WTC11 (cell line): ENCODE measurements around the gene MAGED1. TPM values are rescaled to one million over a fixed set of nuclear protein-coding genes. Genes with fewer than 3 reads are reported as not detected.

Experiments used
- ATAC-seq: fragments of 200-7000 bp; cut with Tn5 transposase; 2 replicates; pipeline ENCODE4 v1.10.0; 2021; ENCODE audit warnings: mild to moderate bottlenecking, moderate library complexity
- CTCF ChIA-PET: fragments of 300-600 bp; sonication (Branson Sonifier 250); formaldehyde crosslinking; loops from one replicate; lab custom pipeline; 2021; ENCODE audit warnings: antibody characterized with exemption; lab: Charles Lee
- POLR2A ChIA-PET: fragments of 350-600 bp; sonication (Branson Sonifier 250); formaldehyde crosslinking; loops from one replicate; lab custom pipeline; 2021; ENCODE audit warnings: antibody characterized with exemption; lab: Charles Lee
- DNase-seq: peaks from one replicate; pipeline ENCODE4 v3.0.0; 2021; ENCODE audit warnings: low spot score
- H3K27ac Mint-ChIP-seq: 2 replicates; pipeline ENCODE4 v1.8.0; 2021; ENCODE audit warnings: mixed read lengths
- H3K27me3 Mint-ChIP-seq: 2 replicates; pipeline ENCODE4 v1.8.0; 2021; ENCODE audit warnings: low read depth, mild to moderate bottlenecking, moderate library complexity, mixed read lengths
- H3K36me3 Mint-ChIP-seq: 2 replicates; pipeline ENCODE4 v1.8.0; 2021; ENCODE audit warnings: mixed read lengths
- H3K4me1 Mint-ChIP-seq: 2 replicates; pipeline ENCODE4 v1.8.0; 2022; ENCODE audit warnings: mixed read lengths
- H3K4me3 Mint-ChIP-seq: 2 replicates; pipeline ENCODE4 v1.8.0; 2021; ENCODE audit warnings: mild to moderate bottlenecking, moderate library complexity, mixed read lengths
- H3K9me3 Mint-ChIP-seq: 2 replicates; pipeline ENCODE4 v1.8.0; 2021; ENCODE audit warnings: mixed read lengths
- CREB1 ChIP-seq: sonication (generic); formaldehyde crosslinking; IDR thresholded peaks from 2 replicates; pipeline ENCODE4 v1.8.0; 2023; ENCODE audit warnings: mild to moderate bottlenecking, missing genetic modification reagents
- CREM ChIP-seq: sonication (generic); formaldehyde crosslinking; IDR thresholded peaks from 2 replicates; pipeline ENCODE4 v1.8.1; 2022; ENCODE audit warnings: mild to moderate bottlenecking, missing genetic modification reagents, moderate library complexity
- EMX1 ChIP-seq: fragments of 250-450 bp; sonication (Bioruptor Pico); IDR thresholded peaks from 2 replicates; pipeline ENCODE4 v1.8.0; 2021; ENCODE audit warnings: mild to moderate bottlenecking
- FOXP1 ChIP-seq: sonication (generic); formaldehyde crosslinking; IDR thresholded peaks from 2 replicates; pipeline ENCODE4 v1.8.0; 2022; ENCODE audit warnings: missing genetic modification reagents, mild to moderate bottlenecking, moderate library complexity, borderline replicate concordance
- NFATC4 ChIP-seq: fragments of 250-450 bp; sonication (Bioruptor Pico); IDR thresholded peaks from 2 replicates; pipeline ENCODE4 v1.9.0; 2021; ENCODE audit warnings: mild to moderate bottlenecking
- PRRX2 ChIP-seq: fragments of 250-450 bp; sonication (Bioruptor Pico); IDR thresholded peaks from 2 replicates; pipeline ENCODE4 v1.8.0; 2021; ENCODE audit warnings: mild to moderate bottlenecking
- SMAD4 ChIP-seq: sonication (generic); formaldehyde crosslinking; IDR thresholded peaks from 2 replicates; pipeline ENCODE4 v1.8.0; 2022; ENCODE audit warnings: mild to moderate bottlenecking, missing genetic modification reagents
- ZNF121 ChIP-seq: sonication (generic); formaldehyde crosslinking; IDR thresholded peaks from 2 replicates; pipeline ENCODE4 v1.8.0; 2023; ENCODE audit warnings: missing genetic modification reagents
- ZNF232 ChIP-seq: sonication (generic); formaldehyde crosslinking; IDR thresholded peaks from 2 replicates; pipeline ENCODE4 v1.8.0; 2022; ENCODE audit warnings: mild to moderate bottlenecking, missing genetic modification reagents
- ZNF263 ChIP-seq: sonication (generic); formaldehyde crosslinking; IDR thresholded peaks from 2 replicates; pipeline ENCODE4 v1.8.1; 2022; ENCODE audit warnings: low read depth, mild to moderate bottlenecking, moderate library complexity, missing genetic modification reagents
- total RNA-seq: library from RNA; stranded (reverse); gene quantifications from 3 replicates; pipeline ENCODE4 v1.2.3, GENCODE V29; 2021
- TF ChIP-seq, protein P1 (sequence below): sonication (generic); formaldehyde crosslinking; IDR thresholded peaks from 2 replicates; pipeline ENCODE4 v1.8.0; 2023; ENCODE audit warnings: missing genetic modification reagents
- TF ChIP-seq, protein P2 (sequence below): sonication (generic); formaldehyde crosslinking; IDR thresholded peaks from 2 replicates; pipeline ENCODE4 v1.8.1; 2022; ENCODE audit warnings: mild to moderate bottlenecking, moderate library complexity, missing genetic modification reagents
- TF ChIP-seq, protein P3 (sequence below): sonication (generic); formaldehyde crosslinking; IDR thresholded peaks from 2 replicates; pipeline ENCODE4 v1.8.1; 2022; ENCODE audit warnings: mild to moderate bottlenecking, missing genetic modification reagents, moderate library complexity, borderline replicate concordance
- TF ChIP-seq, protein P4 (sequence below): sonication (generic); formaldehyde crosslinking; IDR thresholded peaks from 2 replicates; pipeline ENCODE4 v1.8.1; 2022; ENCODE audit warnings: low read depth, missing genetic modification reagents, borderline replicate concordance
- TF ChIP-seq, protein P5 (sequence below): fragments of 250-450 bp; sonication (Bioruptor Pico); IDR thresholded peaks from 2 replicates; pipeline ENCODE4 v2.1.2; 2022; ENCODE audit warnings: mild to moderate bottlenecking, moderate library complexity
- TF ChIP-seq, protein P6 (sequence below): sonication (generic); formaldehyde crosslinking; conservative IDR thresholded peaks from 2 replicates; pipeline ENCODE4 v1.8.1; 2023; ENCODE audit warnings: mild to moderate bottlenecking, low read depth, missing genetic modification reagents, moderate library complexity
- TF ChIP-seq, protein P7 (sequence below): fragments of 250-450 bp; sonication (Bioruptor Pico); IDR thresholded peaks from 2 replicates; pipeline ENCODE4 v1.9.0; 2021; ENCODE audit warnings: moderate library complexity, mild to moderate bottlenecking, inconsistent platforms, borderline replicate concordance
- TF ChIP-seq, protein P8 (sequence below): fragments of 200-600 bp; IDR thresholded peaks from 2 replicates; pipeline ENCODE4 v1.8.0; 2022; ENCODE audit warnings: antibody characterized with exemption
- TF ChIP-seq, protein P9 (sequence below): sonication (generic); formaldehyde crosslinking; IDR thresholded peaks from 2 replicates; pipeline ENCODE4 v1.8.1; 2023; ENCODE audit warnings: mild to moderate bottlenecking, missing genetic modification reagents, moderate library complexity
- TF ChIP-seq, protein P10 (sequence below): sonication (generic); formaldehyde crosslinking; IDR thresholded peaks from 2 replicates; pipeline ENCODE4 v1.8.1; 2023; ENCODE audit warnings: mild to moderate bottlenecking, moderate library complexity, missing genetic modification reagents

Gene MAGED1
- total RNA-seq, 1 experiment from 2014 or later: 135 TPM

DNA sequence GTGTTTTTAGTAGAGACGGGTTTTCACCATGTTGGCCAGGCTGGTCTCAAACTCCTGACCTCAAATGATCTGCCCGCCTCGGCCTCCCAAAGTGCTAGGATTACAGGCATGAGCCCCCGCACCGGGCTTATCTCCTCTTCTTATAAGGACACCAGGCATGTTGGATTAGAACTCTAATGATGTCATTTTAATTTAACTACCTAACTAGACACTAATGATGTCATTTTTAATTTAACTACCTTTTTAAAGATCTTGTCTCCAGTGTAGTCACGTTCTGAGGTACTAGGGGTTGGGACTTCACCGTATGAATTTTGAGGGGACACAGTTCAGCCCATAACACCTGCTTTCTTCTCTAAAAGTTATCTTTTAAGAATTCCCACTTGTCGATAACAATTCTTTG, 37.7 kb upstream of the MAGED1 start (continued):
- TF ChIP-seq, protein P1, sequence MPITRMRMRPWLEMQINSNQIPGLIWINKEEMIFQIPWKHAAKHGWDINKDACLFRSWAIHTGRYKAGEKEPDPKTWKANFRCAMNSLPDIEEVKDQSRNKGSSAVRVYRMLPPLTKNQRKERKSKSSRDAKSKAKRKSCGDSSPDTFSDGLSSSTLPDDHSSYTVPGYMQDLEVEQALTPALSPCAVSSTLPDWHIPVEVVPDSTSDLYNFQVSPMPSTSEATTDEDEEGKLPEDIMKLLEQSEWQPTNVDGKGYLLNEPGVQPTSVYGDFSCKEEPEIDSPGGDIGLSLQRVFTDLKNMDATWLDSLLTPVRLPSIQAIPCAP (CRISPR knock-in tag): no peak
- no peak for TF ChIP-seq ZNF263 (CRISPR knock-in tag)

DNA sequence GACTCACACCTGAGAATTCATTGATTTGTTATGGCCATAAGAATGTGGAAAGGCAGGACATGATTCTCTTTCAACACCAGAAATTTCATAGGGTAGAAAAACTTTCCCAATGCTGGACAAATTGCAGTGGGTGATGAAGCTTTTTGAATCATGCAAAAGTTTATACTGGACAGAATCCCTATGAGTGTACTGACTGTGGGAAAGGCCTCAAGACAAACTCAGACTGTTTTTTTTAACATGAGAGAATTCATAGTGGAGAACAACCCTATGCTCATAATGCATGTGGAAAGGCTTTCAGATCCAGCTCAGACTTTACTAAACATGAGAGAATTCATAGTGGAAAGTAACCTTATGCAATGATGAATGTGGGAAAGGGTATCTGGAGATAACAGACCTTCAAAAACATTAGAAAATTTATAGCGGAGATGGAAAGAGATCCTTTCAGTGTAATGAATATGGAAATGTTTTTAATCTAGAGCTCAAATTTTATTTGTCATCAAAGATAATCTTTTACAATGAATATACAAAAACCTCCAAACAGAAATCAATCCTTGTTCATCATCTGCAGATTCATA, 36.2 kb upstream of the MAGED1 start:
- Mint-ChIP-seq H3K9me3 (peaks cover 22% of the 10 kb centered on the region), H3K27ac (no peak overlapping the region), H3K36me3 (peaks cover 30% of the 10 kb centered on the region), H3K4me3 (no peak overlapping the region), H3K4me1 (peaks cover 41% of the 10 kb centered on the region), H3K27me3 (no peaks in the 10 kb centered on the region)
- ChIA-PET CTCF (no interaction called here), POLR2A (no interaction called here)
- no peak for DNase-seq
- ATAC-seq: no peak
- TF ChIP-seq NFATC4 (CRISPR knock-in tag) (no peak), FOXP1 (CRISPR knock-in tag) (no peak), CREM (CRISPR knock-in tag) (no peak), EMX1 (CRISPR knock-in tag) (no peak), PRRX2 (CRISPR knock-in tag) (no peak), ZNF263 (CRISPR knock-in tag) (no peak), ZNF121 (no peak), CREB1 (no peak), SMAD4 (CRISPR knock-in tag) (no peak), ZNF232 (CRISPR knock-in tag) (no peak)
- TF ChIP-seq, protein P2, sequence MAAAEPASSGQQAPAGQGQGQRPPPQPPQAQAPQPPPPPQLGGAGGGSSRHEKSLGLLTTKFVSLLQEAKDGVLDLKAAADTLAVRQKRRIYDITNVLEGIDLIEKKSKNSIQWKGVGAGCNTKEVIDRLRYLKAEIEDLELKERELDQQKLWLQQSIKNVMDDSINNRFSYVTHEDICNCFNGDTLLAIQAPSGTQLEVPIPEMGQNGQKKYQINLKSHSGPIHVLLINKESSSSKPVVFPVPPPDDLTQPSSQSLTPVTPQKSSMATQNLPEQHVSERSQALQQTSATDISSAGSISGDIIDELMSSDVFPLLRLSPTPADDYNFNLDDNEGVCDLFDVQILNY (CRISPR knock-in tag): no peak
- TF ChIP-seq, protein P3, sequence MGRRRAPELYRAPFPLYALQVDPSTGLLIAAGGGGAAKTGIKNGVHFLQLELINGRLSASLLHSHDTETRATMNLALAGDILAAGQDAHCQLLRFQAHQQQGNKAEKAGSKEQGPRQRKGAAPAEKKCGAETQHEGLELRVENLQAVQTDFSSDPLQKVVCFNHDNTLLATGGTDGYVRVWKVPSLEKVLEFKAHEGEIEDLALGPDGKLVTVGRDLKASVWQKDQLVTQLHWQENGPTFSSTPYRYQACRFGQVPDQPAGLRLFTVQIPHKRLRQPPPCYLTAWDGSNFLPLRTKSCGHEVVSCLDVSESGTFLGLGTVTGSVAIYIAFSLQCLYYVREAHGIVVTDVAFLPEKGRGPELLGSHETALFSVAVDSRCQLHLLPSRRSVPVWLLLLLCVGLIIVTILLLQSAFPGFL (CRISPR knock-in tag): no peak
- TF ChIP-seq, protein P4, sequence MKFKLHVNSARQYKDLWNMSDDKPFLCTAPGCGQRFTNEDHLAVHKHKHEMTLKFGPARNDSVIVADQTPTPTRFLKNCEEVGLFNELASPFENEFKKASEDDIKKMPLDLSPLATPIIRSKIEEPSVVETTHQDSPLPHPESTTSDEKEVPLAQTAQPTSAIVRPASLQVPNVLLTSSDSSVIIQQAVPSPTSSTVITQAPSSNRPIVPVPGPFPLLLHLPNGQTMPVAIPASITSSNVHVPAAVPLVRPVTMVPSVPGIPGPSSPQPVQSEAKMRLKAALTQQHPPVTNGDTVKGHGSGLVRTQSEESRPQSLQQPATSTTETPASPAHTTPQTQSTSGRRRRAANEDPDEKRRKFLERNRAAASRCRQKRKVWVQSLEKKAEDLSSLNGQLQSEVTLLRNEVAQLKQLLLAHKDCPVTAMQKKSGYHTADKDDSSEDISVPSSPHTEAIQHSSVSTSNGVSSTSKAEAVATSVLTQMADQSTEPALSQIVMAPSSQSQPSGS: no peak
- TF ChIP-seq, protein P5, sequence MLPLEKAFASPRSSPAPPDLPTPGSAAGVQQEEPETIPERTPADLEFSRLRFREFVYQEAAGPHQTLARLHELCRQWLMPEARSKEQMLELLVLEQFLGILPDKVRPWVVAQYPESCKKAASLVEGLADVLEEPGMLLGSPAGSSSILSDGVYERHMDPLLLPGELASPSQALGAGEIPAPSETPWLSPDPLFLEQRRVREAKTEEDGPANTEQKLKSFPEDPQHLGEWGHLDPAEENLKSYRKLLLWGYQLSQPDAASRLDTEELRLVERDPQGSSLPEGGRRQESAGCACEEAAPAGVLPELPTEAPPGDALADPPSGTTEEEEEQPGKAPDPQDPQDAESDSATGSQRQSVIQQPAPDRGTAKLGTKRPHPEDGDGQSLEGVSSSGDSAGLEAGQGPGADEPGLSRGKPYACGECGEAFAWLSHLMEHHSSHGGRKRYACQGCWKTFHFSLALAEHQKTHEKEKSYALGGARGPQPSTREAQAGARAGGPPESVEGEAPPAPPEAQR (CRISPR knock-in tag): no peak
- TF ChIP-seq, protein P6, sequence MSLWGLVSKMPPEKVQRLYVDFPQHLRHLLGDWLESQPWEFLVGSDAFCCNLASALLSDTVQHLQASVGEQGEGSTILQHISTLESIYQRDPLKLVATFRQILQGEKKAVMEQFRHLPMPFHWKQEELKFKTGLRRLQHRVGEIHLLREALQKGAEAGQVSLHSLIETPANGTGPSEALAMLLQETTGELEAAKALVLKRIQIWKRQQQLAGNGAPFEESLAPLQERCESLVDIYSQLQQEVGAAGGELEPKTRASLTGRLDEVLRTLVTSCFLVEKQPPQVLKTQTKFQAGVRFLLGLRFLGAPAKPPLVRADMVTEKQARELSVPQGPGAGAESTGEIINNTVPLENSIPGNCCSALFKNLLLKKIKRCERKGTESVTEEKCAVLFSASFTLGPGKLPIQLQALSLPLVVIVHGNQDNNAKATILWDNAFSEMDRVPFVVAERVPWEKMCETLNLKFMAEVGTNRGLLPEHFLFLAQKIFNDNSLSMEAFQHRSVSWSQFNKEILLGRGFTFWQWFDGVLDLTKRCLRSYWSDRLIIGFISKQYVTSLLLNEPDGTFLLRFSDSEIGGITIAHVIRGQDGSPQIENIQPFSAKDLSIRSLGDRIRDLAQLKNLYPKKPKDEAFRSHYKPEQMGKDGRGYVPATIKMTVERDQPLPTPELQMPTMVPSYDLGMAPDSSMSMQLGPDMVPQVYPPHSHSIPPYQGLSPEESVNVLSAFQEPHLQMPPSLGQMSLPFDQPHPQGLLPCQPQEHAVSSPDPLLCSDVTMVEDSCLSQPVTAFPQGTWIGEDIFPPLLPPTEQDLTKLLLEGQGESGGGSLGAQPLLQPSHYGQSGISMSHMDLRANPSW: no peak
- TF ChIP-seq, protein P7, sequence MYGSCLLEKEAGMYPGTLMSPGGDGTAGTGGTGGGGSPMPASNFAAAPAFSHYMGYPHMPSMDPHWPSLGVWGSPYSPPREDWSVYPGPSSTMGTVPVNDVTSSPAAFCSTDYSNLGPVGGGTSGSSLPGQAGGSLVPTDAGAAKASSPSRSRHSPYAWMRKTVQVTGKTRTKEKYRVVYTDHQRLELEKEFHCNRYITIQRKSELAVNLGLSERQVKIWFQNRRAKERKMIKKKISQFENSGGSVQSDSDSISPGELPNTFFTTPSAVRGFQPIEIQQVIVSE (CRISPR knock-in tag): no peak
- TF ChIP-seq, protein P8, sequence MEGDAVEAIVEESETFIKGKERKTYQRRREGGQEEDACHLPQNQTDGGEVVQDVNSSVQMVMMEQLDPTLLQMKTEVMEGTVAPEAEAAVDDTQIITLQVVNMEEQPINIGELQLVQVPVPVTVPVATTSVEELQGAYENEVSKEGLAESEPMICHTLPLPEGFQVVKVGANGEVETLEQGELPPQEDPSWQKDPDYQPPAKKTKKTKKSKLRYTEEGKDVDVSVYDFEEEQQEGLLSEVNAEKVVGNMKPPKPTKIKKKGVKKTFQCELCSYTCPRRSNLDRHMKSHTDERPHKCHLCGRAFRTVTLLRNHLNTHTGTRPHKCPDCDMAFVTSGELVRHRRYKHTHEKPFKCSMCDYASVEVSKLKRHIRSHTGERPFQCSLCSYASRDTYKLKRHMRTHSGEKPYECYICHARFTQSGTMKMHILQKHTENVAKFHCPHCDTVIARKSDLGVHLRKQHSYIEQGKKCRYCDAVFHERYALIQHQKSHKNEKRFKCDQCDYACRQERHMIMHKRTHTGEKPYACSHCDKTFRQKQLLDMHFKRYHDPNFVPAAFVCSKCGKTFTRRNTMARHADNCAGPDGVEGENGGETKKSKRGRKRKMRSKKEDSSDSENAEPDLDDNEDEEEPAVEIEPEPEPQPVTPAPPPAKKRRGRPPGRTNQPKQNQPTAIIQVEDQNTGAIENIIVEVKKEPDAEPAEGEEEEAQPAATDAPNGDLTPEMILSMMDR: no peak
- TF ChIP-seq, protein P9, sequence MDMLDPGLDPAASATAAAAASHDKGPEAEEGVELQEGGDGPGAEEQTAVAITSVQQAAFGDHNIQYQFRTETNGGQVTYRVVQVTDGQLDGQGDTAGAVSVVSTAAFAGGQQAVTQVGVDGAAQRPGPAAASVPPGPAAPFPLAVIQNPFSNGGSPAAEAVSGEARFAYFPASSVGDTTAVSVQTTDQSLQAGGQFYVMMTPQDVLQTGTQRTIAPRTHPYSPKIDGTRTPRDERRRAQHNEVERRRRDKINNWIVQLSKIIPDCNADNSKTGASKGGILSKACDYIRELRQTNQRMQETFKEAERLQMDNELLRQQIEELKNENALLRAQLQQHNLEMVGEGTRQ (CRISPR knock-in tag): no peak
- TF ChIP-seq, protein P10, sequence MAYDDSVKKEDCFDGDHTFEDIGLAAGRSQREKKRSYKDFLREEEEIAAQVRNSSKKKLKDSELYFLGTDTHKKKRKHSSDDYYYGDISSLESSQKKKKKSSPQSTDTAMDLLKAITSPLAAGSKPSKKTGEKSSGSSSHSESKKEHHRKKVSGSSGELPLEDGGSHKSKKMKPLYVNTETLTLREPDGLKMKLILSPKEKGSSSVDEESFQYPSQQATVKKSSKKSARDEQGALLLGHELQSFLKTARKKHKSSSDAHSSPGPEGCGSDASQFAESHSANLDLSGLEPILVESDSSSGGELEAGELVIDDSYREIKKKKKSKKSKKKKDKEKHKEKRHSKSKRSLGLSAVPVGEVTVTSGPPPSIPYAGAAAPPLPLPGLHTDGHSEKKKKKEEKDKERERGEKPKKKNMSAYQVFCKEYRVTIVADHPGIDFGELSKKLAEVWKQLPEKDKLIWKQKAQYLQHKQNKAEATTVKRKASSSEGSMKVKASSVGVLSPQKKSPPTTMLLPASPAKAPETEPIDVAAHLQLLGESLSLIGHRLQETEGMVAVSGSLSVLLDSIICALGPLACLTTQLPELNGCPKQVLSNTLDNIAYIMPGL (CRISPR knock-in tag): no peak
